ENCODE data around the gene CTNND2.
"Not testable (repeated sequence)": the region's sequence is repeated elsewhere in the genome, so short reads cannot be mapped to it uniquely, and the experiment has no call there.

The CTNND2 gene

DNA sequence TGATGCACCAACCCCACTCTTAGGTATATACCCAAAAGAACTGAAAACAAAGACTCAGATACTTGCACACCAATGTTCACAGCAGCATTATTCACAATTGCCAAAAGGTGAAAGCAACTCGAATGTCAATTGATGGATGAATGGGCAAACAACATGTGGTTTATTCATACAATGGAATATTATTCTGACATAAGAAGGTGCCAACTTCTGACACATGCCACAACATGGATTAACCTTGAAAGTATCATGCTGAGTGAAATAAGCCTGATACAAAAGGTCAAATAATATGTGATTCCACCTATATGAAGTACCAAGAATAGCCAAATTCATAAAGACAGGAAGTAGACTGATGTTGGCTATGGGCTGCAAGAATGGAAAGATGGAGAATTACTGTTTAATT is 35.0 kb downstream of the CTNND2 start:
- no peak for DNase-seq

- no peak for DNase-seq
These were observed 40.3 kb downstream of the CTNND2 start for GRCh38 chr5:11863911-11864310.

DNA sequence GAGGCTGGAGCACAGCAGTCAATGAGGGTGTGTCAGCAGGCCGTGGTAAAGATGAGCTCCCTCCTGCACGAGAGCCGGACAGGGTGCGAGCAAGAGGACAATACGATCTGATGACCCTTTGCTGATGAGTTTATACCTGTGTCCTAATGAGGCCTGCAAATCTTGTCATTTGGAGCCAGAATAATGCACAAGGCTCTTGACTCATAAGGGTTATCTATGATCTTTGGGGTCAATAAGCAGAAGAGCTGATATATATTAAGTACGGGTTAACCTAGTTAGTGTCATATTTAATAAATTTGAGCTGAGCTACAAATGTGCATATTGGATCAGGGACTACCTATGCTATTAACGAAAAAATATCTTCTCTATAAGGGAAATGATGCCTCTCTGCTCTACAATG is 46.9 kb downstream of the CTNND2 start:
- no peak for DNase-seq

DNA sequence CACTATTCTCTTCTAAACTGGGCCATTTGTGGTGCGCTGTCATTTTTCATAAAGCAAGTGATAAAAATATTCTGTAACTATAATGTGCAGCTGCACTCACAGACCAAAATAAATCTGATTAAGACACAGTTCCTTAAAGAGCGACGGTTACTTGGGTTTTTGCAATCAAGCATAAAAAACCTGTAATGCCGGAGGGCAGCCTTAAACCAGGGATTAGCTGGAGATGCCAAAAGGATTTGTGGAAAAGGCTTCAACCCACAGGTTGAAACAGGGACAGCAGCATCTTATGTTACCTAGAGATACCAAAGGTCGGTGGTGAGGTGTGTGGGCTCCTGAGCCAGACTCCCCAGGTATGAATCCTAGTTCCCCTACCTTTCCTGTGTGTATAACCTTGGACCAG is 49.3 kb downstream of the CTNND2 start:
- DNase-seq: no peak

GRCh38 chr5:11853796-11854195 is 50.5 kb downstream of the CTNND2 start:
- DNase-seq: no peak

GRCh38 chr5:11853140-11853539 is 51.1 kb downstream of the CTNND2 start:
- DNase-seq: no peak

DNA sequence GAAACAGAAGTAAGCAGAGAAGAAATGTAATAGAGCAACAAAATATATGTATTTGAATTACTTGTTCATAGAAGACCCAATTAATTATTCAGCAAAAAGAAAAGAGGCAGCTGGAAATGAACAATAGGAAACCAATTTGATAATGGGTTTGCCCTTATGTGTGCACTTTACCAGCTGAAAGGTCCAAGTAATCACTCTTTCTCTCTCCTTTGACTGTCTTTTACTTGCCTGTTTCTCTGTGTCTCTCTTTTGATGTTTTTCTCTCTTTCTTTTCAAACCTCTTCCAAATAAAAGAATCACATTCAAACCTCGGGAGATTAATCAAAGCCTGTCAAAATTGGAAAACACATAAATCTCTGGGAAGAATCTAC is 51.5 kb downstream of the CTNND2 start:
- no peak for DNase-seq

- no peak for DNase-seq
These were observed 52.1 kb downstream of the CTNND2 start for GRCh38 chr5:11851965-11852716.

GRCh38 chr5:11851416-11851815 is 52.8 kb downstream of the CTNND2 start:
- no peak for DNase-seq

- not testable (repeated sequence) for DNase-seq
These were observed 75.7 kb downstream of the CTNND2 start for GRCh38 chr5:11828566-11828965.

DNA sequence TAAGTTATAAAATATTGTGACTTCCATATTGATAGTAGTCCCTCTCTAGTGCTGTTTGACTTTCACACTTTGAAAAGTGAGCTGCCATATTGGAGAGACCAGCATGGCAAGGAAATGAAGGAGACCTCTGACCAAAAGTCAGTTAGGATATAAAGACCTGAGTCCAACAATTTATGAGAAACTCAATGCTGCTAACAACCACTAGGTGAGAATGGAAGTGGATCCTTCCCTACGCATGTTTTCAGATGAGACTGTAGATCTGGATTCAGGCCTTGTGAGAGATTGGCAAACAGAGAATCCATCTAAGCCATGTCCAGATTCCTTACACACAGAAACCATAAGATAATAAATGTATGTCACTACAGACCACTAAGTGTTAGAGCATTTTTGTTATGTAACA is 81.6 kb downstream of the CTNND2 start:
- DNase-seq: no peak

- no peak for DNase-seq
These were observed 88.3 kb downstream of the CTNND2 start for GRCh38 chr5:11815916-11816315.

DNA sequence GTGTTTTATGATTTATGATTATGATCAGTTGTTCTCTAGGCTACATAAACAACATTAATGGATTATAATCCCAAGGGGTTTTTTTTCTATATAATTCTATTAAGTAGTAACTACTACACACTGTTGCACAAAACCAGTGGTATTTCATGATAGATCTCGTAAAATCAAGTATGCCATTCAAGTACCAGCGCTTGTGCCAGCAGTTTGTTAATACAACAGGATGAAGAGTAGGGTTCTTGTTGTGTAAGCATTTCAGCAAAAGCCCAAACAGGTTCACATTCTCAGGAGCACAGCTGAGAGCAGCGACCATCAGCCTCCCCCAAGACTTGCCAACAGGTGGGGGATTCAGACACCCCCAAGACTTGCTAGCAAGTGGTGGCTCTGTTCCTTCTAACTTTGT is 88.8 kb downstream of the CTNND2 start:
- DNase-seq: no peak

GRCh38 chr5:11814373-11814772 is 89.9 kb downstream of the CTNND2 start:
- DNase-seq: no peak

GRCh38 chr5:11809407-11809806 is 94.8 kb downstream of the CTNND2 start:
- no peak for DNase-seq

- DNase-seq: no peak
These were observed 100.8 kb downstream of the CTNND2 start for GRCh38 chr5:11803436-11803835.

DNA sequence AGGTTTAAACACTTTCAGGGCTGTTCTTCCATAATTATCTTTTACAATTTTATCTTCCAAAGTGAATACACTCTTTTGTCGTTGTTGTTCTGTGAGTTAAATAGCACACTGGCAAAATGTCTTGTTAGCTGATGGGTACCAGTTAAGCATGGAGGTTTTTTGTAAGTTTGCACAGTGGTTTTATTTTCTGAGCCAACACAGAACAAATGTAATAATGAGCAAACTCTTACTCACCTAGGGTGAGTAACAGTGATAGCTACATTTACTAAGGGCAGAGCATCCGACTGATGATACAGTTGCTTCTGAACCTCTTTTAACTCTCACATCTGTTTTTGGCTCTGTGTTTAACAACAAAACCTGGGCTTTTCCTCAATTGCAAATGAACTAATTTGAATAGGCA is 103.2 kb downstream of the CTNND2 start:
- no peak for DNase-seq

DNA sequence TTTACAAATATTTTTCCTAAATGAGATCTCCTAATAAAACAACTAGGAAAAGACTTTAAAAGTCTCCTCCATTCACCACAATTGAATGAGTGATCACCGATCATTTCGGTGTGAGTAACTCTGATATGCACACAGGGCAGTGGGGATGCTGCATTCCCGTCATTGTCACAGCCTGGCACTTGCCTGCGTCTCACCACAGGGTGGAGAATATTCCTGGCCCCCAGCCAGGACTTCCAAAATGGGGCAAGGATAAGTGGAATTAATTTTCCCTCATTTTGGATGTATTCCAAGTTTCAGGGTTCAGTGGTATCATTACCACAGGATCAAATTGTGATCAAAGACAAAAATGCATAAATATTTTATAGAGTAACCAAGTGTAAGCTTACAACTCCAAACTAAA is 107.1 kb downstream of the CTNND2 start:
- no peak for DNase-seq

- DNase-seq: no peak
These were observed 110.8 kb downstream of the CTNND2 start for GRCh38 chr5:11793396-11793795.

- DNase-seq: no peak
These were observed 111.6 kb downstream of the CTNND2 start for GRCh38 chr5:11792621-11793020.

DNA sequence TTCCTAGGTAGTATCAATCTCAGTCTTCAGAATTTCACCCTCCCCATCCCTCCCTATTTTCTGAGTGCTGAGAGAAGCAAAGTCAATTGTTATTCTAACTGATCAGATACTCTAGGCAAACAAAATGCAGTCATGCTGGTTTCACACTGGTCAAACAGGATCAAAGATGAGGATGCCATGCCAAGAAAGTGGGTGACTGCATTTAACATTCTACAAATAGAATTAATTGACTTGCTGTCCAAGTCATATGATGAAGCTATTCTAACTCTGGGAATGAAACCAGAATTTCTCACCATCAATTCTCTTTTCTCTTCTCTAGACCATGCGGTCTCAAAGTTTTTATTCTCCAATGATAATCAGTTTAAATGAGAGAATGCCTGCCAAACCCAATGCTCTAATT is 112.5 kb downstream of the CTNND2 start:
- DNase-seq: no peak

GRCh38 chr5:11790201-11790600 is 114.0 kb downstream of the CTNND2 start:
- no peak for DNase-seq

GRCh38 chr5:11785771-11786352 is 118.4 kb downstream of the CTNND2 start:
- no peak for DNase-seq

DNA sequence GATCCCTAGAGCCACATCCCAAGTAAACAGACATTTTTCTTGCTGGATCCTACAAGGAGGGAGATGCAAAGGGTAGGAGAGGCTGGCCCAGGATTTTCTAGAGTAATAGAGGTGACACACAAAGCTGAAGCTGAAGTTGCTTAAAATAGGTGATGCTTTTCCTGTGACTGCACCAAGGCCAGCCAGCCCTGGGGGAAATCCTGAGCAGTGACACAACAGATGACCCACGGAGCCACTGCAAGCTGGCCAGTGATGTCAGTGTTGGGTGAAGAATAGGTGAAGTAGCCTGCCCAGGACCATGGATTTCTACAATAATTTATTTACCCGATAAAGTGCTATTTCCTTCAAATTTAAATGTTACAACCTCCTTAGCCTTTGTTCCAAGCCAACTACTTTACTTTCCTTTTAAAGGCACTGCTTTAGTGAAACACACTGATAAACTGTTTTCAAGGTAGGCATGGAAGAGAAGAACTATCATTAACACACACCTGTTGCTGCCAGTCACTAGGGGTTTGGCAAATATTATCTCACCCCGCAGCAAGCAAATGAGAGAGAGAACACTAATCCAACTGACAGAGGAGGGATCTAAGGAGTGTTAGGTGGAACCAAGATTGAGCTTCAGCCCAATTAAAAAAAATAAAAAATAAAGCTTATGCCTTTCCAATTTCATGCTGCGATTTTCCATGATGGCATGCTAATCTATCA is 123.5 kb downstream of the CTNND2 start:
- no peak for DNase-seq
